Thoracic aorta (tissue), 2 donors: ENCODE results near the gene KAZN. TPM values are rescaled to one million over a fixed set of nuclear protein-coding genes. Genes with fewer than 3 reads are reported as not detected.

ENCODE experiments used
- ATAC-seq: fragments of 150-250 bp; one replicate; pipeline ENCODE4 v1.8.0; 2017; ENCODE audit warnings: low read depth; ENCODE audit not compliant: insufficient number of reproducible peaks, low FRiP score
- DNase-seq: peaks from one replicate; pipeline ENCODE4 v3.0.0-alpha.2; 2020; ENCODE audit warnings: low spot score
- H3K27ac ChIP-seq, 2 donors: fragments of 200-600 bp; sonication (generic); 1 replicate in 1 of 2; 2 replicates in 1 of 2; pipeline ENCODE4 v1.5.1; 2016; ENCODE audit warnings: mild to moderate bottlenecking in 2 of 2, moderate library complexity in 2 of 2
- H3K27me3 ChIP-seq: fragments of 200-600 bp; sonication (generic); replicated peaks from 2 replicates; pipeline ENCODE4 v1.6.0; 2016; ENCODE audit warnings: mild to moderate bottlenecking; ENCODE audit not compliant: insufficient read depth
- H3K36me3 ChIP-seq: fragments of 200-600 bp; sonication (generic); one replicate; pipeline ENCODE4 v1.5.1; 2016
- H3K4me1 ChIP-seq, 2 donors: fragments of 200-600 bp; sonication (generic); 1 replicate in 1 of 2; 2 replicates in 1 of 2; pipeline versions ENCODE4 v1.5.1 to v1.6.0; 2016; ENCODE audit warnings: low read depth in 2 of 2, mild to moderate bottlenecking in 1 of 2; ENCODE audit not compliant: control insufficient read depth in 1 of 2
- H3K4me3 ChIP-seq: fragments of 200-600 bp; sonication (generic); 2 replicates; pipeline ENCODE4 v1.5.1; 2016; ENCODE audit warnings: mild to moderate bottlenecking
- H3K9me3 ChIP-seq: fragments of 200-600 bp; sonication (generic); 2 replicates; pipeline ENCODE4 v1.5.1; 2016
- total RNA-seq, 2 donors: library from RNA; depleted of rRNA; stranded (reverse); fragments of >200 nt; gene quantifications; one replicate each; pipeline versions ENCODE4 v1.1.0 to v1.2.3, GENCODE V29; 2016
- TF ChIP-seq, protein P1 (sequence below): fragments of 200-600 bp; sonication (generic); IDR thresholded peaks from one replicate; pipeline ENCODE4 v1.5.1; 2019; ENCODE audit warnings: antibody characterized with exemption

The KAZN gene
- total RNA-seq, 2 donors from 2014 or later = 17.4 to 30.3 TPM

DNA sequence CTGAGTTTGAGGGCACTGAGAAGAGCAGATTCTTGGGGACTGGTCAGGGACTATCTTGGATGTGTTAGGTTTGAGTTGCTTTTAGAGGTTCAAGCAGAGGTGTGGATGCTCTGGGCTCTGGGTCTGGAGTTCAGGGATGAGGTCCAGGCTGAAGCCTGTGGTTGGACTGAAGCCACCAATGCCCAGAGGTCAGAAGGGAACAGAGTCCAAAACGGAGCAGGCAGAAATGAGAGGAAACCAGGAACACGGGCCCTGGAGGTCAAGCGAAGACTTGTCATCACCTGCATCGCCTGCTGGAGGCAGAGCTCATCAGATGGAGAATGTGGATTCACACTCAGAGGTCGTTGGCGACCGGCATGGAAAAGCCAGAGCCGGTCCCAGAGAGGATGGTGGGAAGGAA lies 425.5 kb downstream of the KAZN start:
- H3K4me3 ChIP-seq = no peak overlapping the region
- no peaks in the 10 kb centered on the region for H3K9me3 ChIP-seq
- H3K4me1 ChIP-seq = peaks cover 0 to 25% of the 10 kb centered on the region in 2 donors
- ATAC-seq (no peak), DNase-seq (no peak)
- TF ChIP-seq, protein P1, sequence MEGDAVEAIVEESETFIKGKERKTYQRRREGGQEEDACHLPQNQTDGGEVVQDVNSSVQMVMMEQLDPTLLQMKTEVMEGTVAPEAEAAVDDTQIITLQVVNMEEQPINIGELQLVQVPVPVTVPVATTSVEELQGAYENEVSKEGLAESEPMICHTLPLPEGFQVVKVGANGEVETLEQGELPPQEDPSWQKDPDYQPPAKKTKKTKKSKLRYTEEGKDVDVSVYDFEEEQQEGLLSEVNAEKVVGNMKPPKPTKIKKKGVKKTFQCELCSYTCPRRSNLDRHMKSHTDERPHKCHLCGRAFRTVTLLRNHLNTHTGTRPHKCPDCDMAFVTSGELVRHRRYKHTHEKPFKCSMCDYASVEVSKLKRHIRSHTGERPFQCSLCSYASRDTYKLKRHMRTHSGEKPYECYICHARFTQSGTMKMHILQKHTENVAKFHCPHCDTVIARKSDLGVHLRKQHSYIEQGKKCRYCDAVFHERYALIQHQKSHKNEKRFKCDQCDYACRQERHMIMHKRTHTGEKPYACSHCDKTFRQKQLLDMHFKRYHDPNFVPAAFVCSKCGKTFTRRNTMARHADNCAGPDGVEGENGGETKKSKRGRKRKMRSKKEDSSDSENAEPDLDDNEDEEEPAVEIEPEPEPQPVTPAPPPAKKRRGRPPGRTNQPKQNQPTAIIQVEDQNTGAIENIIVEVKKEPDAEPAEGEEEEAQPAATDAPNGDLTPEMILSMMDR = no peak
- no peaks in the 10 kb centered on the region for H3K36me3 ChIP-seq
- H3K27ac ChIP-seq = no peak overlapping the region
- H3K27me3 ChIP-seq = no peaks in the 10 kb centered on the region

DNA sequence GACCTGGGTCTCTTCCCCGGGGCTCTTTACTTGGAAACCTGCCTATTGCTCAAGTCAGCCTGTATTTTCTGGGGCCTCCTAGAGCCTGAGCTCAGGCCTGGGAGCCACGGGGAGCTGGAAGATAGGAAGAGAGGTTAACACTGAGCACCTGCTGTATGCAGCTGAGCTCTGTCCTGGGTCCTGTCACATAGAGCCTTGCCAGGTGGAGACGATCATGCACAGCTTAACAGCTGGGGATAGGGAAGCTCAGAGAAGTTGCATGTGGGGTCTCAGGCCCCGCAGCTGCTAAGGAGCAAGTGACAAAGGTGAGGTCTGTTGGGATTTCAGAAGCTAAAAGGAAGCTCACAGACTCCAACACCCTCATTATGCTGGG lies 427.6 kb downstream of the KAZN start:
- TF ChIP-seq, protein P1 = no peak
- Histone ChIP-seq H3K36me3 (no peaks in the 10 kb centered on the region), H3K9me3 (no peaks in the 10 kb centered on the region), H3K4me1 (peaks cover 0 to 18% of the 10 kb centered on the region in 2 donors), H3K4me3 (no peak overlapping the region), H3K27ac (no peak overlapping the region), H3K27me3 (no peaks in the 10 kb centered on the region)
- DNase-seq (no peak), ATAC-seq (no peak)

DNA sequence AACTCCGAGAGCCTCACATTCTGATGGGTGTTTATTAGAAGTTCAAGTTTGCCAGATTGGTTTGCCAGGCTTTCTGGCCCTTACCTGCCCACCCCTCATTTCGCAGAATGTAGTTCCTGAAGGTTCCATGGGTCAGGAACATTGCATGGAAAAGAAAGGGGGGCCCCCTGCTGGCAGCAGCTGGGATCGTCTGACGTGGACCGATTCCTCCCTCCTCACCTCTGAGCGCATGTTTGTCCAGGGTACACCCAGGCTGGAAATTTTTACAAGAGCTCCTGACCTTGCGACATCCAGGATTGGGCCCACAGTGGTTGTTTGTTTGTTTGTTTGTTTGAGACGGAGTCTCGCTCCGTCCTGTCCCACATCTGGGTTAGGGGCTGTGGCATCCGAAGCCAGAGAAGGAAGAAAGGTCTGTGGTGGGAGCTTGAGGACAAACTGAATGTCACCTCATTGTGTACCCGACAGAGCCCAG lies 429.1 kb downstream of the KAZN start:
- Histone ChIP-seq H3K4me1 (peaks cover 0 to 12% of the 10 kb centered on the region in 2 donors), H3K27me3 (no peaks in the 10 kb centered on the region), H3K36me3 (no peaks in the 10 kb centered on the region), H3K27ac (peak overlapping the region in 1 of 2 donors; percentile 22), H3K4me3 (no peak overlapping the region), H3K9me3 (no peaks in the 10 kb centered on the region)
- TF ChIP-seq, protein P1 = peak; percentile 92
- DNase-seq (no peak), ATAC-seq (peak; percentile 41)

DNA sequence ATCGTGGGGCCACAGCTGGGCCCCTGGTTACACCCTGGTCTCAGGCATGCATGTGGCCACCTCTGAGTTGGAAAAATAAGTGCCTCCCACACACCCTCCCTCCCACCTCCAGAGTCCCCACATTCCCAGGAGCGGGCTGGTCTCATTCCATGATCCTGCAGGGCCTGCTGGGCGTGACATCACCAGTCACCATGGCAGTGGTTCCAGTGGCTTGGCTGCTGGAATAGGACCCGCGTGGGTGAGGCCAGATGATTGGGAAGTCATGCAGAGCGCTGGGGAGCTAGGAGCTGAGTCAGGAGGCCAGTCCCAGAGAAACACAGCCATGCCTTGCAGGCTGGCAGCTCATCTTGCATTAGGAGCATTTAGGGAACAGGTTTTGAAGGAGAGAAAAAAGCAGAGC lies 429.6 kb downstream of the KAZN start:
- ATAC-seq (peak; percentile 77), DNase-seq (peak; percentile 57)
- H3K27ac ChIP-seq = peak overlapping the region in 1 of 2 donors; percentile 22

DNA sequence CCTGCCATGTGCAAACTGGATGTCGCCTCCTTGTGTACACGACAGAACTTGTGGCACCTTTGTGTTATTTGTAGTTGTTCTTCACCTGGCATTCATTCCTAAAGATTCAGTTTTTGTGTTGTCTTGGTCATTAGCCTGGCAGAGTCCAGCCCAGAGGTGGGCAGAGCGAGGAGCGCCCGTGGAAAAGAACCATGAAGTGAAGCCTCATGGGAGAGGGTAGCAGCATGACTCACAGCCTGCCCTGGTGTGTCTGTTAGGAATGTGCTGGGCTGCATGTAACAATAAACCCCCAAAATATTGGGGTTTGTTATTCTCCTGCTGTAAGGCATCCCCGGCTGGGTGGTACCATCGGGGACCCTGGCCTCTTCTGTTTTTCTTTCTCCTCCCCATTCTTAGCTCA lies 430.1 kb downstream of the KAZN start:
- no peak for ATAC-seq
- Histone ChIP-seq H3K27ac (no peak overlapping the region), H3K36me3 (no peaks in the 10 kb centered on the region), H3K9me3 (no peaks in the 10 kb centered on the region), H3K27me3 (no peaks in the 10 kb centered on the region), H3K4me1 (peaks cover 0 to 12% of the 10 kb centered on the region in 2 donors), H3K4me3 (no peak overlapping the region)
- TF ChIP-seq, protein P1 = no peak
- DNase-seq = no peak

More for the DNA sequence above, 429.6 kb downstream of the KAZN start:
- H3K27me3 ChIP-seq = no peaks in the 10 kb centered on the region
- TF ChIP-seq, protein P1 = no peak
- H3K9me3 ChIP-seq = no peaks in the 10 kb centered on the region
- H3K4me3 ChIP-seq = no peak overlapping the region
- peaks cover 0 to 12% of the 10 kb centered on the region in 2 donors for H3K4me1 ChIP-seq
- no peaks in the 10 kb centered on the region for H3K36me3 ChIP-seq
